ENCODE data around the gene THSD1.
"Not testable (repeated sequence)": the region's sequence is repeated elsewhere in the genome, so short reads cannot be mapped to it uniquely, and the experiment has no call there.

THSD1 gene
- total RNA-seq, result 1.7 to 3.4 (median 2.2) reads per million in 4 experiments

- no peak for DNase-seq
These were observed at the start of gene THSD1 for GRCh38 chr13:52405767-52406494. THSD1 (minus strand) TSS chr13:52406172; CDS start chr13:52402600, 3,572 bp downstream.

GRCh38 chr13:52455677-52456041 lies 49.7 kb upstream of the THSD1 start:
- DNase-seq, result peak; percentile 71

DNA sequence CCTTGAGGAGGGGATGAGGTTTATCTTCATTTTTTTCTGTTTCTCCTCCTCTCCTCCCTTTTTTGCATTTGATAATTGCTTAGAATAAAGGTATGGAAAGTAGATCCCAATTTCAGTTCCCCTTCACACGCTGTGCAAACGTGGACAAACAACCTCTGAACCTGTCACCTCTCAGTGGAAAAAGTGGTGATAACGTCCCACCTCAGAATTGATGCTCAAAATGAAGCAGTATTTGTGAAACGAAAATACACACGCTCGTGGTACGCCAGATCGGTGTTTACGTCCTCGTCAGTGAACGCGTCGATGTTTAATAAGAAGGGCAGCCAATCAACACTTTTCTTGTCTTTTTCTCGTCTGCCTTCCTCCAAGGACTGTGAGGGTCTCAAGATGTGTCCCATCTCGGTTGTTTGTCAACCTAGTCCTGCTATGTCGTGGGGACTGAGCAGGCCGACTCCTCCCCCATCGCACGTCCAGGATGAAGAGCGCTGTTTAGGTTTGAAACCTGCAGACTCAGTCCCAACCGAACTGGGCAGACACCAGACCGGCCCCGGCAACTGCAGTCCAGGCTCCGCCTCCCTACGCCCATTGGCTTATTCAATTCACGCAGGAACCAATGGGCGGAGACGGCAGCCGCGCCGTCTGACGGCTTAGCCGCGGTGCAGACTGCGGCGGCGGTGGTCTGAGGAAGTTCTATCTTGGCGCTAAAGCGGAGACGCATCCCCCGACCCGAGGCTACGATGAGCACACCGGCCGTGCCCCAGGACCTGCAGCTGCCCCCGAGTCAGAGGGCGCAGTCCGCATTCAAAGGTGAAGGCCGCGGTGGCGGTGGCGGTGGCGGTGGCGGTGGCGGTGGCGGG lies 49.1 kb upstream of the THSD1 start, which contains the start of gene CKAP2:
Gene CKAP2 (plus strand): TSS at position 659 of the 857 bp plus-strand sequence. CDS start 79 bp downstream, at position 738.
- peak; percentile 85 for DNase-seq

- no peak for DNase-seq
These were observed 48.5 kb upstream of the THSD1 start for GRCh38 chr13:52454459-52454819.

DNA sequence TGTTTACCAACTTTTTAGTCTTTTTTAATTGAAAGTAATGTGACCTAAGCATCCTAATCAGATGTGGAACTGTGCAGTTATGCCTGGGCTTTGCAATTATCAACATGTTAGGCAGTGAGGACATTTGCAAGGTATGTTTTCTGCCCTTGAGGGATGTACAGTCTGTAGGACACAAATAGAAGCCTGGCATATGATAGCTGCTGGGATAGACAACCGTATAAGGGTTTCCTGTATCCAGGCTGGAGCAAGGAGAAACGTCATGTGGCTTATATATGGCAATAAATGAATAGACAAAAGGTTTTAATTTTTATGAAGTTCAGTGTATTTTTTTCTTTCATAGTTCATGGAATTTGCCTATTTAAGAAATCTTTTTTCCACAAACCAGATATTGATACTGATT lies 46.5 kb upstream of the THSD1 start:
- no peak for DNase-seq

GRCh38 chr13:52451135-52451804 lies 45.3 kb upstream of the THSD1 start:
- DNase-seq, result no peak

- DNase-seq, result no peak
These were observed 44.8 kb upstream of the THSD1 start for GRCh38 chr13:52450793-52451116.

GRCh38 chr13:52450012-52450792 lies 44.2 kb upstream of the THSD1 start, which contains the start of gene VPS36:
VPS36 (minus strand) TSS chr13:52450634; CDS start chr13:52450594, 40 bp downstream.
- DNase-seq, result peak; percentile 88

GRCh38 chr13:52449331-52450011 lies 43.5 kb upstream of the THSD1 start:
- no peak for DNase-seq

DNA sequence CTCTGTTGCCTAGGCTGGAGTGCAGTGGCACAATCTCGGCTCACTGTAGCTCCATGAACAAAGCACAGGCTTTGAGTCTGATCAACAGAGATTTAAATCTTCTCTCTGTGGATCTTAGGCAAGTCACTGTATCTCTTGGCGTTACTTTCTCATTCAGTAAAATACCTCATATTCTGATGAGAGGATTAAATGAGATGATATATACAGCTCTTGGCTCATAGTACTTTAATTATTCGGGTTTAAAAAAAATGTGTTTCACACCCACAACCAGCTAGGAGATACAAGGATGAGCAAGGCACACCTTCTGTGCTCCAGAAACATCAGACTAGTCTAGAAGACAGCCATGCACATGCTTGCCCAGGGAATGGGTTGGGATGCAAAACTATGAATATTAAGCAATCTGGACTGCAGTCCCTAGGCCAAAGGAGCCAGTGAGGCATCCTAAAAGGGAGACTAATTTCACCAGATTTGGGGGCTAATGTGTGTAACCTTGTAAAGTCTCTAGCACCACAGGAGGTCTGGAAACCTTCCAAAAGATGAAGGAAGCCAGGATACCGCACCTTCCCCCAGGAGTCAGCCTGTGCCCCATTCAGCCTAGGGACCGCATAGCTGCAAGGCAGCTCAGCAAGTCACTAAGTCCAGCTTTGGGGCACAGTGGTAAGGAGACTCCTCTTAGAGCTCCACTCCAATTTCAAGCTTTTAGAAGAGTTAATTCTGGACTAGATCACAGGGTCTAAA lies 42.0 kb upstream of the THSD1 start:
- DNase-seq, result no peak

DNA sequence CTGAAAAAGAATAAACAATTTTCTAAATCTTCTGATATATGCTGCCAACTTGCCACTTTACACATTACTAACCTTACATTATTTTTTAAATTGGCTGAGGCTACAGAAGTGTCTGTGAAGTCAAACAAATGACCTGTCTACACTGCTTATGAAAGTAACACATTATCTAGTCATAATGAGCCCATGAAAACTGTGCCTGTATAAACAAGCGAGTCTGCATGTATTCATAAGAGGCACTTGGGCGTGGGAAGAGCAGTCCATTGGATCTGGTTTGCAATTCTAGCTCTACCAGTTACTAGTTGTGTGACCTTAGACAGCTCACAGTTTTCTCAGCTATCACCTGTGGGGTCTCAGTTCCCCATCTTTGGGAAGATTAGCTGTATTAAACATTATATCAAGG lies 41.4 kb upstream of the THSD1 start:
- DNase-seq, result no peak

GRCh38 chr13:52446265-52446664 lies 40.3 kb upstream of the THSD1 start:
- no peak for DNase-seq

GRCh38 chr13:52432456-52432855 lies 26.5 kb upstream of the THSD1 start:
- no peak for DNase-seq

DNA sequence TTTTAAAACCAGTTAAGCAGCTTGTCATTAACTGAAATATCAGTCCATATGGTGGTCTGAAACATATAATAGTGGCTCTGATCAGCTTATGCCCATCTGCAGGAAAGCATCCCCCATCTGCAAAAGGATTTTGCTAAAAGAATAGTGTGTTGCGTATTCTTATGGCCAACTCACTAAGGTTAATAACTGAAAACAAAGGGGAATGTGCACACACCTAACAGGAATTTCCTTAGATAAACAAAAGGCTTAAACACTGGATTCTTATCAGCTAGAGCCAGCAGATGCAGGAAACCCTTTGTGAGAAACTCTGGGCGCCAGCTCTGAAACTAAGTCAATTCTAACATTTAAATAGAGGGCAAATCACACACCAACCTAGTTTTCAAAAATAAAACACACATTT lies 22.3 kb upstream of the THSD1 start:
- DNase-seq, result no peak

DNA sequence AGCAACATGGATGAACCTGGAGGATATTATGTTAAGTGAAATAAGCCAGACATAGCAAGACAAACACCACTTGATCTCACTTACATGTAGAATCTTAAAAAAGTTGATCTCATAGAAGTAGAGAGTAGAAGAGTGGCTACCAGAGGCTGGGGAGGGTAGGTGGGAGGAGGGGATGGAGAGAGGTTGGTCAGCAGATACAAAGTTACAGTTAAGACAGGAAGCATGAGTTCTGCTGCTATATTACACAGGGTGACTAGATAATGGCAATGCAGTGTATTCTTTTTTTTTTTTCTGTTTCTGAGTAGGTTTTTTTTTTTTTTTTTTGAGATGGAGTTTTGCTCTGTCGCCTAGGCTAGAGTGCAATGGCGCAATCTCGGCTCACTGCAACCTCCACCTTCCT lies 15.2 kb upstream of the THSD1 start:
- no peak for DNase-seq

- DNase-seq, result no peak
These were observed 13.1 kb upstream of the THSD1 start for GRCh38 chr13:52419080-52419479.

DNA sequence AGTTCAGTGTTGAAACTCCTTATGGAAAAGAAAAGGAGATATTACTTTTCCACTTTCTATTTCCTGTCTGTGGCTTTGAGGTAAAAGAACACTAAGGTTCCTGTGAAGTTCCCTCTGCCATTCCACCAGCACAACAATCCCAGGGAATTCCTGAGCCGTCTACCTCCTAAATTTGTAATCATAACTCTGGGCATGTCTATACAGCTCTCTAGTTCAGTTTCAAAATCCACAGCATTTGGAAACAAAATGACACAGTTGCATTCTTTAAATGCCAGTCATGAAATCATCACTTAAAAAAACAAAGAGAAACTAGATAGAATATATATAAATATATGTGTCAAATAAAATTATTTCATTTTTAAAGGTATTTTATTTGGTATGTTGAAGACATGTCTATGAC lies 9.0 kb upstream of the THSD1 start:
- no peak for DNase-seq

DNA sequence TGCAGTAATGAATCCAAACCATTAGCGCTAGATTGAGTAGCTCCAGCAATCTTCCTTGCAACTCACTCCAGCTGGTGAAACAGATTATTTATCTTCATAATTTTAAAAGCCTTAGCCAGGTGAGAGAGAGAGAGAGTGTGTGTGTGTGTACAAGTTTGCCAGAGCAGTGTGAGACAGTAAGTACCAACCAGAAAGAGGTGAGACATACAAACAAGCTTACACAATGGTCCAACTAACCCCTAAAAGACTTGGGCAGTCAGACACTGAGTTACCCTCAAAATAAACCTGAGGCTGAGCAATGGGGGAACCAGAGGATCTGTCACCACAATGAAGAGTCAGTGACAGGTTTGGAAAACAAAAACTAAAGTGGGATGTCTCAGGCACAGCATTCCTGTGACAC lies 8.1 kb upstream of the THSD1 start:
- DNase-seq, result no peak

GRCh38 chr13:52412128-52412527 lies 6.2 kb upstream of the THSD1 start:
- no peak for DNase-seq

- no peak for DNase-seq
These were observed 5.7 kb upstream of the THSD1 start for GRCh38 chr13:52411629-52412028.

GRCh38 chr13:52408071-52408658 lies 2.2 kb upstream of the THSD1 start:
- not testable (repeated sequence) for DNase-seq

Measured in effector CD8-positive, alpha-beta T cell (primary cell).